Measurements from ENCODE around the gene ZMAT5.
"Not testable (repeated sequence)": the region's sequence is repeated elsewhere in the genome, so short reads cannot be mapped to it uniquely, and the experiment has no call there.

Gene ZMAT5

DNA sequence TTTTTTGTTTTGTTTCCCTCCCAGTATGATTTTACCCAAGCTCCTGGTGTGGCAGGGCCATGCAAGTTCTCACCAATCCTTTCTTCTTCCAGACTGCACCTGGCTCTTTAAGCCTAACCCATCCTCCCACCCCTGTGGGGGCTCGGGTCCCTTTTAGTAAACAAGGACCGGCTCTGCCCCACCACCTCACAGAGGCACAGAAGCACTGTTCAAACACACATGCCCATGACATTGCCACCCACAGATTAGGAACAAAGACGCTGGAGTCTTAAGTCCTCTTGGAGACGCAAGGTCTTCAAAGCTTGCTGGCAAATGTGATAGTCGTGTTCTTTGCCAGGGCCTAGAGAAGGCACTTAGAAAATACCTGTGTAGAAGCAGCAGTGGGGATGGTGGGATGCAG is 19.2 kb upstream of the ZMAT5 start:
- DNase-seq (ENCODE audit: low spot score): no peak

DNA sequence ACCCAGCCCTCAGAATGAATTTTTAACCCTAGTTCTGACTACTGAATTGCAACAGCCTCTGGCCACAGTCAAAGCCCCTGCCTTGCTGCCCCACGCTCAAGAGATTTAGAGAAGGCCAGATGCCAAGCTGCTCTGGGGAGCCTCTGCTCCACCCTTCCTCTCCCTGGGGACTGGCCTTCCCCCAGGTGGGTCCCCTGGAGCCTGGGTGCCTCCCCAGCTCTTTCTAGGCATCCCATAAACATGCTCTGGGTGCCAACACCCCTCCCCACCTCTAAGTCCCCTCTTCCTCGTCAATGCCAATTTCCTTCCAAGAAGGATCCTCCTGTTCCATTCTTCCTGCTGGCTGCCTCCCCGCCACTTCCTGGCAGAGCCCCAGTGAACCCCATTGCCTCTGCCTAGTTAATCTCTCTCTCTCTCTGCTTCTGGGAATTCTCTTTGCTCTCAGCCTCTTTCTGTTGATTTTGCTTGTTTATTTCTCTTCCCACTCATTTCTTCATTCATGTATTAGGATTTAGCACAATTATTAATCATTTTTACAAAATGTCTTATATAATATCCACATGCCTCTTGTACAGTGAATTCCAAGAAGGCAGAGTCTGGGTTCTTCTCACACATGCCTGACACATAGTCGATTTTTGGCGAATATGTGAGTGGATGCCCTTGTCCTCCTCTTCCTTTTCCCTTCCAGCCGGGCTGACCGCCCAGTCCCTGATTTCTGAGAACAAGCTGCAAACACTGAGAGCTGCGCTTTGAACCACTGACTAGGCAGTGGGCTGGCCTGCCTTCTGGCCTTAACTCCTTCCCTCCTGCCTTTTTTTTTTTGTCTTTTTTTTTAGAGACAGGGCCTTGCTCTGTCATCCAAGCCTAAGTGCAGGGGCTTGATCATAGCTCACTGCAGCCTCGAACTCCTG is 17.9 kb upstream of the ZMAT5 start:
- DNase-seq (ENCODE audit: low spot score): no peak

DNA sequence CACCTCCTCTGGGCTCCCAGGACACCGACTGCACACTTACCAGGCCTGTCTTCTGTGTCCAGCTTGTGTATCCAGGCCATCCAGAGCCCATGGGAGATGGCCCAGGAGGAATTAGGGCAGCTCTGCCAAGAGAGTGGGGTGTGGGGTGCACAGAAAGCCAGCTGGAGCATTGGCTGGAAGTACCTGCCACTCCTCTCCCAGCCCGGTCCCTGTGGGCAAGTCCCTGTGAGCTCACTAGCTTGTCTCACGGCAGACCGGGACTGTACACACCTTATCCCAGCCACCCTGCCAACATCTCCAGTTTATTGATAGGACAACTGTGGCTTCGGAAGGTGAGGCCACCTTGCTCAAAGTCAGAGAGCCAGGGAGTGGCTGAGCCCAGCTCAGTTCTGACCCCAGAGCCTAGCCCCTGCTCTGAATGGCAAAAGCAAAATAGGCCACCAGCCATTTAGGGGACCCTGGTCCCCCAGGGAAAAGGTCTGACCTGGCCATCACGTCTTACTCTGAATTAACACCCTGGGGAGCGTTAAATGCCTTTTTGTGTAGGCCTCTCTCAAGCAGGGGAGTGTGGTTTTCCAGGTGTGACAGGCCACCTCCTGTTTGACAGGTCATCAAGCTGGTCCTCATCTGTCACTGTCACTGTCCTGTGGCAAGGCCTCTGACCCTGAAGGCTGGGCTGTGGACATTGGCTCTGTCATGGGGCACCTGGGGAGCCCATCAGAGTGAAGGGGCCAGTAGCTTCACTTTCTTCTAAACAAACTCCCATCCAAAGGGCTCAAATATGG is 15.4 kb upstream of the ZMAT5 start:
- no peak for DNase-seq (ENCODE audit: low spot score)

DNA sequence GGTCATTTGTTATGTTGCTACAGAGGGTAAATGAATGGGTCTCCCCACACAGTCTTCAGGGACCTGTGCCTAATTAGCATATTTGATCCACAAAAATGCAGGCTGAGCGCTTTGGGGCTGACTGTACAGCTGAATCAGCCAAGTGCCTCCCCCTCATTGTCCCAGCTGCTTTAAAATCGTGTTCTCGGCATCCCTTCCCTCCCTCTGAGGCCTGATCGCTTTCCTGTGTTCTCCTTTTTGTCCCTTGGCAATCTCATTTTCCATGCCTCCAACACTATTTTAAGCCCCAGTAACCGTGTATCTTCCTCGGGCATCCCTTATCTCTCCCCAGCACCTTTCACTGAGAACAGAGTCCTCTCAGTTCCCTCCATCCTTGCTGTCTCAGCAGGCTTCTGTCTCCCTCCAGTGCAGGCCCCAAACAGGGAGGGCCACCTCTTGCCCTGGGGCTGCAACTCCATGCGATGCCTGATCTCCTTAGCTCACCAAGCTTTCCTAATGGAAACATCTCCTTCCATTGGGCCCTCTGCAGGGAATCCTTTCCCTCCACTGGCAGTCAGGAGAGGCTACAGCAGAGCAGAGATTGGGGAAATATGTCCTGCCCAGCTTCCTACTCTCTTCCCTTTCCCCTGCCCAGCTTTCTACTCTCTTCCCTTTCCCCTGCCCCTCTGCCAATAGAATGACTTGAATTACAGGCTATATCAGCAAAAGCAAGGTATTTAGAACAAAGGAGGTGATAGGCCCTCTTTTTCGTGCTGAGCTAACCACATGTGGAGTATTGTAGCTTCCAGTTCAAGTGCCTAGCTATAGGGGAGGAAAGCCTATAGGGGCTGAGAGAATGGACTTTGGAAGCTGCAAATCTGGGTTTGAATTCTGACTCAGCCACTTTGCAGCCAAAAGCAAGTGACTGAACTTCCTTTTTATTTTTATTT is 14.2 kb upstream of the ZMAT5 start:
- no peak for DNase-seq (ENCODE audit: low spot score)

DNA sequence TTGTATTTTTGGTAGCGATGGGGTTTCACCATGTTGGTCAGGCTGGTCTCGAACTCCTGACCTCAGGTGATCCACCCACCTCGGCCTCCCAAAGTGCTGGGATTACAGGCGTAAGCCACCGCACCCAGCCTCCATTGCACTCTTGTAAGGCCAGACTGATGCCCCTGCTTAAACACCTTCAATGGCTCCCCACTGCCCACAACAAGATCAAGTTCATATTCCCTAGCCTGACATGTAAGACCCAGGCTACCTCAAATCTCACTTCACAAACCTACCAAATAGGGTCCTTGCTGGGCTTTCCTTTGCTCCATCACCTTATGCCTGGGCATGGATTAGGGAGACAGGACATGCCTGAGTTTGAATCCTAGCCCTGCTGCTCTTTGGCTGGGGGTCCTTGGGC is 13.4 kb upstream of the ZMAT5 start:
- no peak for DNase-seq (ENCODE audit: low spot score)

DNA sequence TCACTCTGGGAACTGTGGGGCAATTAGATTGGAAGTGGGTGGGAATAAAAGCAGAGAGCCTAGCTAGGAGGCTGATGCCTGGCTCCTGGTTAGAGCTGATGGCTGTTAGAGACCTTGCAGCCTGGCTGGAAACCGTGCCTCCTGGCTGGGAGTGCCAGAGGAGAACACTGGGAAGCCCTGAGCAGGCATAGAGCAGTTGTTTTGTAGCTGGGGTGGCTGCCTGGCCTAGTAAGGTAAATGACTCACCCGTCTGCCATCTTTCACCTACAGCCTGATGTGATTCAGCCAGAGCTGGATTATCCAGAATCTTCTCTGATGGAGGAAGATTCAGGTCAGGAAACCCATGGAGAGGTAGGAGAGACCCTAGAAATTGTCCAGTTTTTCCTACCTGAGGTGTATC is 6.4 kb upstream of the ZMAT5 start:
- DNase-seq (ENCODE audit: low spot score): no peak

DNA sequence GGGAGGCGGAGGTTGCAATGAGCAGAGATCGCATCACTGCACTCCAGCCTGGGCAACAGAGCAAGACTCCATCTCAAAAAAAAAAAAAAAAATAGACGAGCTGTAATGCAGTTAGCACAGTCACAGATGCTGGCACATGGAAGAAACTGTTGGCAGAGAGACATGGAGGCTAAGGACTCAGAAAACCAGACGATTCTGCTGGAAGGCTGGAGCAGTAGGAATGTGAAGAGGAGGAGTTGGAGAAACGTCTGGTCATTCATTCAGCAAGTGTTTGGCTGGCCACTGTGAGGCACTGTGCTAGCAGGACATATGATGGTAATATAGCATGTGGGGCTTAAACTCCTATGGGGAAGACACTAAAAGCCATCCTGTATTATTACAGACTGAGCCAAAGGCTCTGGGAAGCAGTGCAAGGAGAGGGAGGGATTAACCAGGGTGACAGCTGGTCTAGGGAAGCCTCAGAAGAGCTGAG is 5.4 kb upstream of the ZMAT5 start:
- DNase-seq (ENCODE audit: low spot score): no peak

DNA sequence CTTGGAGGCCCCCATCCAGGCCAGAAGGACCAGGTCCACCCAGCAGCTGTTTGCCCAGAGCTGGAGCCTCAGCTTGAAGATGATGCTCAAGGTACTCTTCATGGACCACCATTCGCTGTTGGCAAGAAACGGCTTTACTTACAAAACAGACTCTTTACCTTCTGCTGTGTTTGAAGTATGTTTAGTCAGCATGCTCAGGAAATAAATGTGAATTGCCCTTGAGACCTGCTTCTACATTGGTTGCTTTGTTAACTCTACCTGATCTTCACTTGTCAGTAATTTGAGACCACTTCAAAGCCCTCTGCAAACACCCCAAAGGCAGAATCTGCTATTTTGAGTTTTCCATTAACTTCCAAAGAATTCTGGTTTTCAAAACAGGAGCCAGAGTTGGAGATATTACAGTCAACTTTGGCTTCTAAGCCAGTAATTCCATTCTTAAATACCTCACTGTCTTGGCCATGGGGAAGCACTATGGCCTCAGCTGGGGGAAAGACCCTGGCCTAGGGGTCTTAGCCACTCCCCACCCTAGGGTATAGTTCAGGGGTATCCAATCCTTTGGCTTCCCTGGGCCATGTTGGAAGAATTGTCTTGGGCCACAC is 3.0 kb upstream of the ZMAT5 start:
- no peak for DNase-seq (ENCODE audit: low spot score)

DNA sequence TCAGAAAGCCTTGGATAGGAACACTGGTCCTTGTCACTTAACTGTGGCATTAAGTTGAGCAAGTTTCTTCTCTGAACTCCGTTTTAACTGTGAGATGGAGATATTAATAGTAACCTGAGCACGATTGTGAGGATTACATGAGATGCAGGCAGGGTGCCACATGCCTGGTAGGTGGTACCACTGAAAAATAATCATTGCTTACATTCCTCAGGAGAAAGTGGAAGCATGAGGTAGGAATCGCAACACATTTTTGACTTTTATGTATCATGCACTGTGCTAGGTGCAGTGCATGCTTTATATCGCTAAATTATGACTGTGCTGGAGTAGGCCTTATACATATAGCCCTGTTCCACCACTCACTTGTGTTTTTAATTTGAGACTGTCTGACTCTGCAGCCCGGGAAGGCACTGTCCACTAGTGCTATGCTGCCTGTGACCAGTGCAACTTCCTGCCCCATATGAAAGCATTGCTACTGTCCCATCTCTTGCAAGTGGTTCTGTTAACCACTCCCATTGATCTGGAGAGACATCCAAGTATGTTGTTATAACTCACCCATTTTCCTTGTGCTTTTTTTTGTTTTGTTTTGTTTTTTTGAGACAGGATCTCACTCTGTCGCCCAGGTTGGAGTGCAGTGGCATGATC is 1.4 kb upstream of the ZMAT5 start:
- DNase-seq (ENCODE audit: low spot score): no peak

DNA sequence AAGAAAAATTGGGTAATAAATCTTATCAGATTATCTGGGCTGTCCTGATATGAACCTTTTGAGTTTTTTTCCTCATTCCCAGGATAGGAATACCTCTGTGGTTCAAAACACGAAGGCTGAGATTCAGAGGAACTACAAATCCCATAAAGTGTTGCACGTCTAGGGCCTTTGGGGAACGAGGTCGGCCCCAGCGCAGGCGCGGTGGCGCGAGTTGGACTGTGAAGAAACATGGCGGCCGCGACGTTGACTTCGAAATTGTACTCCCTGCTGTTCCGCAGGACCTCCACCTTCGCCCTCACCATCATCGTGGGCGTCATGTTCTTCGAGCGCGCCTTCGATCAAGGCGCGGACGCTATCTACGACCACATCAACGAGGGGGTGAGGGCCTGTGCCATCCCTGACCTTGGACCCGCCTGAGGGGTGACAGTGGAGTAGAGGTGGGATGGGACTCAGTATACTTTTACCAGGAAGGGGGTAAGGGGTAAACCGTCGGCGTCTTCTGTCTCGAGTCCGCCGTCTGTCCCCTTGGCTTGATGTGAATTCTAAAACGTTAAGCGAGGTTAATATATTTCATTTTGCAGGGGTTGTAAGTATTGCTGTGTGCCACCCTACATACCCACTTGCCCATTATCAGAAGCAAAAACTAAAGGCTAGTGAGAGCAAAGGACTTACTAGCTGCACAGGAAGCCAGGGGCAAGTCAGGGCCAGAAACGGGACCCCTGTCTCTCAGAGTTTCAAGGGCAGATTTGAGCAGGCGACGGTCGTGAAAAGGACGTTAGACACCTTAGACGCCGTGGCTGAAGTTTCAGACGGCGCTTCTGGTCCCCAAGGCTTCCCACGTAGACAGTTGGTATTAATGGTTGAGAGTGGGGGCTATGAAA is 604 bp upstream of the ZMAT5 start, which contains the start of gene UQCR10:
TSS of gene UQCR10 (plus strand) at position 199 of the 881 bp plus-strand sequence. CDS start at position 229, 30 bp downstream.
- DNase-seq (ENCODE audit: low spot score): peak; percentile 94

DNA sequence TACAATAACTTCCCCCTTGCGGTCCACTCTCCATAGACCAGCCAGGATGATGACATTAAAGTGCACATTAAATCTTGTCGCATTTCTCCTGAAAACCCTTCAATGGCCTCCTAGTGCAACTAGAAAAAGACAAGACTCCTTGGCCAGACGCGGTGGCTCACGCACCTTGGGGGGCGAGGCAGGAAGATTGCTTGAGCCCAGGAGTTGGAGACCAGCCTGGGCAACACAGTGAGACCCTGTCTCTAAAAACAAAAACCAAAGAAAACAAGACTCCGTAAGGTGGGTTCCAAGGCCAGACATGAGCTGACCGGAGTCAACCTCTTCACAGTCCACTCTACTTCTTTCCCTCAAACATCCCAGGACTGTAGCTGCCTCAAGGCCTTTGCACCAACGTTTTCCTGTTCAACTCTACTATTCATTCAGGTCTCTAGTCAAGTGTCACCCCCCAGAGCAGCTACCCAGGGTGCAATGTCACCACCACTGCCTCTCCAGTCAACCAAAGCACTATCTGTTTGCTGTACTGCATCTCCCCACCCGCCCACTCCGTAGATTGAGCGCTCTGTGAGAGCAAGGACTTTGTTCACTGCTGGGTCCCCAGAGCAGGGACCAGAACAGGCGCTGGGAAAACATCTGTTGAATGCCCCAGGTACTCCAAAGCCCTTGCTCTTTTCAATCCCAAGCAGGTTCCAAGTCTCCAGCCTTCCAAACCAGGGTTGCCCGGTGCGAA is 739 bp downstream of the ZMAT5 start:
- peak; percentile 51 for DNase-seq (ENCODE audit: low spot score)

DNA sequence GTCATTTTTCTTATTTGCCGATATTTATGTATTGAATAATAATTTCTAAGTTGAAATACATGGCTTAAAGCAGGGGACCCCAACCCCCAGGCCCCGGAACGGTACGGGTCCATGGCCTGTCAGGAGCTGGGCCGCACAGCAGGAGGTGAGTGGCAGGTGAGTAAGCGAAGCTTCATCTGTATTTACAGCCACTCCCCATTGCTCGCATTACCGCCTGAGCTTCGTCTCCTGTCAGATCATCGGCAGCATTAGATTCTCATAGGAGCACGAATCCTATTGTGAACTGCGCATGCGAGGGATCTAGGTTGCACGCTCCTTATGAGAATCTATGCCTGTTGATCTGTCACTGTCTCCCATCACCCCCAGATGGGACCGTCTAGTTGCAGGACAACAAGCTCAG is 4.5 kb downstream of the ZMAT5 start:
- DNase-seq (ENCODE audit: low spot score): no peak

DNA sequence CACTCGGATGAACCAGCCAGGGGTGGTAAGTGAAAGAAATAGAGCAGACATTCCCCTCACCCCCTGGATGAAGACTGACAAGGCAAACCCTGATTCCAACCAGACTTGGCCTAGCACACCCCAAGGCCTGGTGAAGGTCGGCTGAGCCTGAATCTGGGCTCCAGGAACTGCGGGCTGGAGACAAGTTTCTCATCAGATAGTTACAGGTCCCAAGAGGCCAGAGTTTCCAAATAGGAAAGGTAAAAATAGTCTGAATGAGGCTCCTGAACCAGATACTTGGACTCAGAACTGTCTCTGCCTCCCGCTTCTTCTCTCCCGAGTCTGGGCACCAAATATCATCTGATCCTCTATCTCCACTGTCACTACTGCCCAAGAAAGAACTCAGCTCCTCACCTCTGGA is 7.8 kb downstream of the ZMAT5 start:
- DNase-seq (ENCODE audit: low spot score): no peak

DNA sequence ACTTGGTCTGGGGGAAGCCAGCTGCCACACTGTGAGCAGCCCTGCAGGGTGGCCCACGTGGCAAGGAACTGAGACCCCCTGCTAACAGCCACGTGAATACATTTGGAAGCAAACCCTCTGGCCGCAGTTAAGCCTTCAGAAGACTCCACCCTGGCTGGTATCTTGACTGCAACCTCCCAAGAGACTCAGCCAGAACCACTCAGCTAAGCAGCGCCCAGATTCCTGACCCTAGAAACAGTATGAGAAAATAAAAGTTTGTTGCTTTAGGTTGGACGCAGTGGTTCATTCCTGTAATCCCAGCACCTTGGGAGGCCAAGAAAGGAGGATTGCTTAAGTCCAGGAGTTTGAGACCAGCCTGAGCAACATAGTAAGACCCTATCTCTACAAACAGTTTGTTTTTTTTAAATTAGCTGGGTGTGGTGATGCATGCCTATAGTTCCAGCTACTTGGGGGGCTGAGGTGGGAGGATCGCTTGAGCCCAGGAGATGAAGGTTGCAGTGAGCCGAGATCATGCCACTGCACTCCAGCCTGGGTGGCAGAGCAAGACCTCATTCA is 8.7 kb downstream of the ZMAT5 start:
- no peak for DNase-seq (ENCODE audit: low spot score)

DNA sequence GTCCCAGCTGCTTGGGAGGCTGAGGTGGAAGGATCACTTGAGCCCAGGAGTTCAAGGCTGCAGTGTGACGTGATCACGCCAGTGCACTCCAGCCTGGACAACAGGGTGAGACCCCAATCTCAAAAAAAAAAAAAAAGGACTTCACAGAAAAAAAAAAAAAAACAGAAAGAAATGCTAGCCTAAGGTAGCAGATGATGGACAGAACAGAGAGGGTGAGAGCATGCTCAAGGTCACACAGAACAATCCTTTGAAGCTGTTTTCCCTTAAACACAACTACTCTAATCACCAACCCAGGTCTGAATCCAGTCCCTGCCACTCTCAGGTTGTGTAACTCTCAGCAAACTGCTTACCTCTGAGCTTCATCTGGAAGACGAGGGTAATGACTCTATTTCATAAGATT is 9.7 kb downstream of the ZMAT5 start:
- DNase-seq (ENCODE audit: low spot score): no peak

DNA sequence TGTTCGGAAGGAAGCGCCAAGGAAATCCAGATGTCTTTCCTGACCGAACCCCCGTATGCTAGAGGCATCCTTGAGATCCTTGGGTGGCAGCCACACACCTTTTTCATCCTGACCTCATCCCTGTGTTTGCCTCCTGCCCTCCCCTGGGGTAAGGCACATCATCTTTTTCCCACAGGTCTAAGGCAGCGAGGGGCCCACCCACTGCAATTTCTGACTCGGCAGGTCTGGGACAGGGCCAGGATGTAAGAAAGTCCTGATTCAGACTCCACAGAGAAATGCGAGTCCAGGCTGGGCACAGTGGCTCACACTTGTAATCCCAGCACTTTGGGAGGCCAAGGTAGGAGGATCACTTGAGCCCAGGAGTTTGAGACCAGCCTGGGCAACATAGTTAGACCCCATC is 10.5 kb downstream of the ZMAT5 start:
- DNase-seq (ENCODE audit: low spot score): no peak

DNA sequence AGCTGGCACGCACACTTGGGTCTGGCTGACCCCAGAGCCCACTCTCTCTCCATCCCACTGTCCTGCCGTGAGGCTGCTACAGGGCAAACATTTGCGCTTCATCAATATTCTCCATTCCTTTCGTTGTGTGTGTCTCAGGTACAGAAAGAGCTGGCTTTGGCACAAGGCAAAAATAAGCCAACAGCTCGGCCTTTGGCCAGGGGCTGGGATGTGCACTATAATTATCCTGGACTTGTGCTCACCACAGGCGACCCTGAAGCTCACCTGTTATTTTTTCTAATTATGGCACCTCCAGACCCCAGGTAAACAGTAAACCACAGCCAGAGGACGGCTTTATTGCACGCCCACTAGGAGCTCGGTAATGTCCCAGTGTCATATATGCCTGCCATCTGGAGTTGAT is 10.9 kb downstream of the ZMAT5 start:
- no peak for DNase-seq (ENCODE audit: low spot score)

DNA sequence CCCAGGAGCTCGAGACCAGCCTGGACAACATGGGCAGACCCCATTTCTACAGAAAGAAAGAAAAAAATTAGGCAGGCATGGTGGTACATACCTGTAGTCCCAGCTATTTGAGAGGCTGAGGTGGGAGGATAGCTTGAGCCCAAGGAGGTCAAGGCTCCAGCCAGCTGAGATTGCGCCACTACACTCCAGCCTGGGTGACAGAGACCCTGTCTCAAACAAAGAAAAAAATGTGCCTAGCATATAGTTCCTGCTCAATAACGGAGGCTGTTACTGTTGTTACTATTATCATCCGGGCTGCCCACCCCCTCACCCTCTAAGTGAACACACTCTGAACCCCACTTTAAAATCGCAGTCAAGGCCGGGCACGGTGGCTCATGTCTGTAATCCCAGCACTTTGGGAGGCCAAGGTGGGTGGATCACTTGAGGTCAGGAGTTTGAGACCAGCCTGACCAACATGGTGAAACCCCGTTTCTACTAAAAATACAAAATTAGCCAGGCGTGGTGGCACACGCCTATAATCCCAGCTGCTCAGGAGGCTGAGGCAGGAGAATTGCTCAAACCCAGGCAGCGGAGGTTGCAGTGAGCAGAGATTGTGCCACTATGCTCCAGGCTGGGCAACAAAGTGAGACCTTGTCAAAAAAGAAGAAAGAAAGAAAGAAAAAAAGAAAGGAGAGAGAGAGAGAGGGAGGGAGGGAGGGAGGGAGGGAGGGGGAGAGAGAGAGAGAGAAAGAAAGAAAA is 12.0 kb downstream of the ZMAT5 start:
- DNase-seq (ENCODE audit: low spot score): not testable (repeated sequence)

Measured in germinal center (tissue), 1 donor.